GM06990 (cell line): ENCODE measurements around the gene MGST2.

Experiments
- DNase-seq: peaks from one replicate; pipeline ENCODE4 v3.0.0-alpha.2; 2011; ENCODE audit not compliant: insufficient read length; ENCODE audit errors: extremely low read depth
- H3K27me3 ChIP-seq: replicated peaks from 2 replicates; pipeline ENCODE4 v1.6.0; 2011; ENCODE audit warnings: low read length; ENCODE audit not compliant: control insufficient read depth, insufficient read depth
- H3K36me3 ChIP-seq: 2 replicates; pipeline ENCODE4 v1.5.1; 2011; ENCODE audit warnings: low read length; ENCODE audit not compliant: control insufficient read depth, insufficient read depth
- H3K4me3 ChIP-seq: replicated peaks from 2 replicates; pipeline ENCODE4 v1.5.1; 2011; ENCODE audit warnings: low read depth, mild to moderate bottlenecking, control low read depth, low read length
- CTCF ChIP-seq: IDR thresholded peaks from 2 replicates; pipeline ENCODE4 v1.5.1; 2011; ENCODE audit warnings: low read length, control low read depth, mild to moderate bottlenecking, inconsistent platforms; ENCODE audit not compliant: insufficient read depth, poor library complexity, severe bottlenecking

MGST2 gene

GRCh38 chr4:139749835-139750498 is 84.3 kb downstream of the MGST2 start:
- Histone ChIP-seq H3K4me3 (no peak overlapping the region), H3K27me3 (peaks cover 4% of the 10 kb centered on the region), H3K36me3 (no peaks in the 10 kb centered on the region)
- no peak for TF ChIP-seq CTCF
- DNase-seq, result no peak

- Histone ChIP-seq H3K27me3 (peaks cover 2% of the 10 kb centered on the region; the same call in 1 of the 2 replicates), H3K4me3 (no peak overlapping the region), H3K36me3 (no peaks in the 10 kb centered on the region)
- no peak for DNase-seq
- TF ChIP-seq CTCF, result no peak
Measured at GRCh38 chr4:139753686-139754085, 88.1 kb downstream of the MGST2 start.
